GM10248 (cell line): Measurements from ENCODE around the gene FKBP2.
A peak's percentile ranks its signal among the peaks of the same experiment; 100 is the strongest.

ENCODE experiments used
- CTCF ChIA-PET: fragments of 300-600 bp; sonication (Branson Sonifier 250); formaldehyde crosslinking; extraction: SDS; loops from one replicate; lab custom pipeline; 2021; ENCODE audit warnings: antibody characterized with exemption; lab: Yijun Ruan, JAX
- POLR2A ChIA-PET: fragments of 350-650 bp; sonication (Branson Sonifier 250); formaldehyde crosslinking; extraction: SDS; loops from one replicate; lab custom pipeline; 2020; ENCODE audit warnings: antibody characterized with exemption; lab: Yijun Ruan, JAX
- DNase-seq: peaks from one replicate; pipeline ENCODE4 v3.0.0; 2012; ENCODE audit errors: extremely low spot score
- TF ChIP-seq, protein P1 (sequence below): IDR thresholded peaks from 2 replicates; pipeline ENCODE4 v1.5.1; 2012; ENCODE audit warnings: mild to moderate bottlenecking, low read depth; ENCODE audit errors: extremely low read depth, missing control alignments, control extremely low read depth

FKBP2 gene

GRCh38 chr11:64240435-64241240 is at the start of gene FKBP2:
Gene FKBP2, plus strand, starts transcription at chr11:64241095. Its CDS starts 1,293 bp downstream, at chr11:64242388.
- TF ChIP-seq, protein P1, sequence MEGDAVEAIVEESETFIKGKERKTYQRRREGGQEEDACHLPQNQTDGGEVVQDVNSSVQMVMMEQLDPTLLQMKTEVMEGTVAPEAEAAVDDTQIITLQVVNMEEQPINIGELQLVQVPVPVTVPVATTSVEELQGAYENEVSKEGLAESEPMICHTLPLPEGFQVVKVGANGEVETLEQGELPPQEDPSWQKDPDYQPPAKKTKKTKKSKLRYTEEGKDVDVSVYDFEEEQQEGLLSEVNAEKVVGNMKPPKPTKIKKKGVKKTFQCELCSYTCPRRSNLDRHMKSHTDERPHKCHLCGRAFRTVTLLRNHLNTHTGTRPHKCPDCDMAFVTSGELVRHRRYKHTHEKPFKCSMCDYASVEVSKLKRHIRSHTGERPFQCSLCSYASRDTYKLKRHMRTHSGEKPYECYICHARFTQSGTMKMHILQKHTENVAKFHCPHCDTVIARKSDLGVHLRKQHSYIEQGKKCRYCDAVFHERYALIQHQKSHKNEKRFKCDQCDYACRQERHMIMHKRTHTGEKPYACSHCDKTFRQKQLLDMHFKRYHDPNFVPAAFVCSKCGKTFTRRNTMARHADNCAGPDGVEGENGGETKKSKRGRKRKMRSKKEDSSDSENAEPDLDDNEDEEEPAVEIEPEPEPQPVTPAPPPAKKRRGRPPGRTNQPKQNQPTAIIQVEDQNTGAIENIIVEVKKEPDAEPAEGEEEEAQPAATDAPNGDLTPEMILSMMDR = no peak
- ChIA-PET CTCF (interaction anchor here (0.8 to 30.9 kb wide), 5 partner anchors 10 to 91 kb away, joined by 3 to 368 read pairs (median 5); partner anchors contain the start of genes FERMT3, NUDT22, PLCB3 and TRPT1), POLR2A (interaction anchor here (0.6 to 1.6 kb wide), 12 partner anchors 9 to 1890 kb away, joined by 3 to 13 read pairs (median 5); partner anchors contain the start of genes FERMT3, NUDT22, PRDX5 and STIP1)
- DNase-seq = peak; percentile 93

GRCh38 chr11:64192434-64192833 is 48.5 kb upstream of the FKBP2 start:
- no peak for DNase-seq
- POLR2A ChIA-PET = interaction anchor here (0.6 to 2.3 kb wide), 2 partner anchors 13 to 213 kb away, joined by 7 to 17 read pairs; partner anchors contain the start of gene FERMT3
- CTCF ChIA-PET = interaction anchor here (3.7 kb wide), 1 partner anchor 13 kb away, joined by 24 read pairs; the partner anchor contains the start of gene FERMT3
- TF ChIP-seq, protein P1 = no peak

DNA sequence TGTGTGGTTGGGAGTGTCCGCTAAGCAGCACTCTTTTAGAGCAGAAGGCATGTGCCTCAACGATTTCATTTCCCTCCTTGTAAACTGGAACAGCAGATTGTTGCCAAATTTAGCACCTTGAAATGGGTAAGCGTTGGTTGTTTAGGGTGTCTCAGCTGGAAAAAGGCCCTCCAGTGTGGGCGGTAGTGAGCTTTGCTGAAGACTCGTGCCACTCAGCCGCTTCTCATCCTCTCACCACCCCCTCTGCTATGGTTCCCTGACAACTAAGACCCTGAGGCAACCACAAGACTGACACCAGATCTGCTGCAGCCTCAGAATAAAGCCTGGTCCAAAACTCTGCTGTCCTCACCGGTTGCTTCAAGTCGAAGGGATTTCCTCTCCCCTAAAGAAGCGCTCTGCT is 44.3 kb upstream of the FKBP2 start:
- TF ChIP-seq, protein P1 = no peak
- CTCF ChIA-PET = interaction anchor here (1.0 to 14.6 kb wide), 3 partner anchors 9 to 106 kb away, joined by 3 to 219 read pairs (median 24); partner anchors contain the start of genes CATSPERZ, ESRRA and FERMT3
- DNase-seq = no peak
- POLR2A ChIA-PET = interaction anchor here (1.9 kb wide), 1 partner anchor 11 kb away, joined by 5 read pairs; the partner anchor contains the start of gene STIP1

DNA sequence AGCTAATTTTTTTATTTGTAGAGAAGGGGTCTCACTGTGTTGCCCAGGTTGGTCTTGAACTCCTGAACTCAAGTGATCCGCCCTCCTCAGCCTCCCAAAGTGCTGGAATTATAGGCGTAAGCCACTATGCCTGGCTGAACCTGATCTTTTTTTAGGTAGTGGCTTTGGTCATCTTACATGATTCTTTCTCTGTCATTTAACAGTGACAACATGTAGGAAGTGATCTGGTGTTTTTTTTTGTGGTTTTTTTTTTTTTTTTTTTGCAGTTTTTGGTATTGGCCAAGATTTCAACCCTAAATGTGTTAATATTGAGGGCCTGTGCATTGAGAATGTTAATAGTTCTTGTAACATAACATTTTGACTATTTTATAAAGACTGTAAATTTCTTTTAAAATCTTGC is 42.4 kb upstream of the FKBP2 start:
- TF ChIP-seq, protein P1 = no peak
- DNase-seq = no peak
- POLR2A ChIA-PET = no interaction called here
- CTCF ChIA-PET = interaction anchor here (14.6 kb wide), 1 partner anchor 104 kb away, joined by 219 read pairs; the partner anchor contains the start of genes CATSPERZ and ESRRA

DNA sequence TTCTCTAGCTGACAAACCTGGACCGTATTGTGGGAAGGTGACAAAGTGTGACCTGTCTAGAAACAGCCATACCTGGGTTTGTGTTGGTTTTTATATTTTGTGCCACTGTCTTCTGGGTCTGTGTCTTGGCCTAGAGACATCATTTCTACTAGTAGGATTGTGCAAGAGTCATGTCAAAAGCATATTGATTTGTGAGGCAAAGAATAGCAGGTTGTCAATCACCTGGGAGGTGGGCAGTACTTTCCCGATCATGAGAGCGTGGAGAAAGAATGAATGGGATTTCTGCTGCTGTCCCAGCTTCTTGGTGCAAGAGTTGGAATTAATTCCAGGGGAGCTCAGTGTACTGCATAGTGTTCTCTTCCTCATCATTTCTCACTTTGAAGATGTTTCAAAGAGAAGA is 39.4 kb upstream of the FKBP2 start:
- ChIA-PET POLR2A (interaction anchor here (1.7 kb wide), 1 partner anchor 16 kb away, joined by 5 read pairs; the partner anchor contains the start of gene STIP1), CTCF (interaction anchor here (14.6 kb wide), 1 partner anchor 101 kb away, joined by 219 read pairs; the partner anchor contains the start of genes CATSPERZ and ESRRA)
- TF ChIP-seq, protein P1 = no peak
- no peak for DNase-seq

DNA sequence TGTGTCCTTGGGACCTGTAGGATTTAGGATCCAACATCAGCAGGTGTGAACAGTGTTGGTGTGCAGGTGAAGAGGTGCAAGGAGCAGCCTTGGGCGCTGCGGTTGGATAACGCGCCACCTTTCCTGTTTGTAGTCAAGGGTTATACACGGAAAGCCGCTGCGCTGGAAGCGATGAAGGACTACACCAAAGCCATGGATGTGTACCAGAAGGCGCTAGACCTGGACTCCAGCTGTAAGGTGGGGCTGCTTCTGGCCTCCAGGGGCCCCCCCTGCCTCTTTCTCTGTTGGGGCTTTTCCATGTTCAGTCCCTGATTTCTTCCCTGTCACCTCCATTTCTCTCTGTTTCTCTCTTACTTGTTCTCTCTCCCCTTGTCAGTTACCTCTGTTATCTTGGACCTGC is 37.9 kb upstream of the FKBP2 start:
- CTCF ChIA-PET = interaction anchor here (1.0 to 16.7 kb wide), 7 partner anchors 11 to 129 kb away, joined by 3 to 368 read pairs (median 27); partner anchors contain the start of genes CATSPERZ, DNAJC4, ESRRA and FKBP2
- TF ChIP-seq, protein P1 = no peak
- POLR2A ChIA-PET = interaction anchor here (0.9 to 1.3 kb wide), 2 partner anchors 12 to 18 kb away, joined by 3 to 4 read pairs; no protein-coding TSS in a partner anchor

More for the DNA sequence above, 37.9 kb upstream of the FKBP2 start:
- DNase-seq = no peak
